Hepatocyte (in vitro differentiated cells): ENCODE measurements around the gene CCDC40.

Experiments used
- CTCF ChIP-seq: fragments of 200-600 bp; sonication (generic); IDR thresholded peaks from 2 replicates; pipeline ENCODE4 v1.5.1; 2016; ENCODE audit warnings: antibody characterized with exemption, mild to moderate bottlenecking; ENCODE audit not compliant: poor library complexity
- EZH2phosphoT487 ChIP-seq: fragments of 200-600 bp; sonication (generic); IDR thresholded peaks from one replicate; pipeline ENCODE4 v1.6.1; 2018; ENCODE audit warnings: antibody characterized with exemption, mild to moderate bottlenecking, low read depth, moderate library complexity; ENCODE audit not compliant: unreplicated experiment, severe bottlenecking

DNA sequence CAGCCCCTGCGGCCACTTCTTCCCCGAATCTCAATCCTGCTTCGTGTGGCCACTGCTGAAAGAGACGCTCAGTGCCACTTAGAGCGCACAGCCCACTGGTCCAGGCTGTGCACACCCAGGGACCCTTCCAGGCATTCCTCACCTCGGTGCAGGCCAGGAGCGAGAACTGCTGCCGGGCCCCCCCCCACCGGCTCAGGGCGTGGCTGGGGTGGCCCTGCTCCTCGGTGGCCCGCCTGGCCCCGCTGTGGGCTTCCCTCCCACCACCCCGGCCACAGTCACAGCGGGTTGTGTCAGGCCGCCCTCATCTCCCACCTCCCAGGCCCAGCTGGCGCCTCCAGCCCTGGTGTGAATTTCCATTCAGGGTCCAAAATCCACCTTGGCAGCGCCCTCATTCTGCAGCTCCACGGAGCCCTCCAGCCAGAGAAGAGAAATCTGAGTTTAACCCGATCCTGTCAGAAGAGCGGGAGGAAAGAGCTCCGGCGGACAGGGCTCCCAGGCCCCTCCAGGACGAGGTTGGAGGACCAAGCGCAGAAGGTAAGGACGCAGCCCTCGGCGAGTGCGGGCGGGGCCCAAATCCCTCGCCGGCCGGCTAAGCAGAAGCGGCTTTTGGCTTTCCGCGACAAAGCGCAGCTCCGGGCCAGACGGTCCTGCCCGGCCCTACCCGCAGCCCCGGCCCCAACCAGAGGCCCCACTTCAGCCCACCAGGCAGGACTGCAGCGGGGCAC lies 12.8 kb upstream of the CCDC40 start:
- TF ChIP-seq EZH2phosphoT487: no peak
- TF ChIP-seq CTCF: no peak
